Measurements from ENCODE around the gene E2F3.
A peak's percentile ranks its signal among the peaks of the same experiment; 100 is the strongest.

Gene E2F3

DNA sequence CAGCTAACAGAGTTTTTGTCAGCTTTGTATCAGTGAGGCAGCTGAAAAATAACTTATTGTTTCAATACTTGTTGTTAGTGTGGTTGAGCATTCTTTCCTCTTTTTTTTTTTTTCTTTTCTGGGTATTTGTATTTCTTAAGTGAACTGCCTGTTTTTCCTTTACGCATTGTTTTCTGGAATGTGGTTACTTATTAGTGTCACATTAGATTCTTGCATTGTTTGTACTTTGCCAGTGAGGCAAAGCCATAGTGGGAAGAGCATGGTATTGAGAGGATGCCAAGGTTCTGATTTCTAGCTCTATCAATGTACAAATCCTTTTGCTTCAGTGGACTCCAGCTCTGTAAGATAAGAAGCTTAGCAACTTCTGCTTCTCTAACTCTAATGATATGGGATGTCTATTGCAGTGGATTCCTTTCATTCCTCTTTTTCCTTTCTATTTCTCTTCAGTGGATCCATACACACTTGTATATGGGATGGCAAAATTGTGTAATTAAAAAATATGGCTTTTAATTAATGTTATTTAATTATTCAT, 136.5 kb downstream of the E2F3 start:
- DNase-seq, result no peak

DNA sequence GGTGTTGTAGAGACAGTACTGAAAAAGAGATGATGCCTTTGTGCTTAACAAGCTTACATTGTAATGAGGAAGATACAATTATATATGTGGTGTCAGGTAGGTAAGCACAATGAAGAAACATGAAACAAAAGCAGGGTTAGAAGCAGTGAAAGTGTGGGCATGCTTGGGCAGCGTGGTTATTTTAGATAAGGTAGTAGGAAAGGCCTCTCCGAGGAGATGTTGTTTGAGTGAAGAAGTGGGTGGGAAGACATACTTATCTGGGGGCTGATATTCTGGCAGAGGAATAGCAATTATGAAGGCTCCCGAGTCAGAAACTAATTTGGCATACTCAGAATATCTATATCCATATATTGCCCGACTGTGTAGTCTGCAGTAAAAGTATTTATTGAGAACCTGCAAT, 137.2 kb downstream of the E2F3 start:
- DNase-seq, result no peak

DNA sequence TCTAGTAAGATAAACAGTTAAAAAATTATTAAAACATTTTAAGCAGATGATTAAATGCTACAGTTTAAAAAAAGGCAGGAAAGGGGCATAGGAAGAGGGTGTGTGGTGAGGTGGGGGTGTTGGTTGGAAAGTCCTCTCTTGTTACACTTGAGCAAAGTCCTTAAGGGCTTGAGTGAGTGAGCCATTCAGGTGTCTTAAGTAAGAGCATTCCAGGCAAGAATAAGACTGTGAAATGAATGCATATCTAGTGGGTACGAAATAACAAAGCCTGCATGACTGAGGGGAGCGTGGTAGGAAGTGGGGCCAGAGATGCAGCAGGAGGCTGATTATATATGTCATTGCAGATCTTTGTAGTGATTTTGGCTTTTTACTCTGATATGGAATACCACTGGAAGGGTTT, 137.7 kb downstream of the E2F3 start:
- DNase-seq, result no peak

DNA sequence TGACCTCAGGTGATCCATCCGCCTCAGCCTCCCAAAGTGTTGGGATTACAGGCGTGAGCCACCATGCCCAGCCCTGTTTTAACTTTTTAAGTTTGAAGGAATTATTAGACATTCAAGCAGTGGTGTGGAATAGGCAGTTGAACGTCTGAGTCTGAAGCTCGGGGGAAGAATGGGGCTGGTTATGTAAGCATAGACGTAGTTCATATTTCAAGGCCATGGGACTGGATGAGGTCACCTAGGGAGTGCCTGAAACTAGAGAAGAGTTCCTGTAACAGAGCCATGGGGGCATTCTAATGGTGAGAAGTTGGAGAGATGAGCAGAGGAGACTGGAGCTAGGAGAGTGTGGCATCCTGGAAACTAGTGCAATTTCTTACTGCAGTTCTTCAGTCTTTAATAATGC, 139.0 kb downstream of the E2F3 start:
- DNase-seq, result peak; percentile 62

DNA sequence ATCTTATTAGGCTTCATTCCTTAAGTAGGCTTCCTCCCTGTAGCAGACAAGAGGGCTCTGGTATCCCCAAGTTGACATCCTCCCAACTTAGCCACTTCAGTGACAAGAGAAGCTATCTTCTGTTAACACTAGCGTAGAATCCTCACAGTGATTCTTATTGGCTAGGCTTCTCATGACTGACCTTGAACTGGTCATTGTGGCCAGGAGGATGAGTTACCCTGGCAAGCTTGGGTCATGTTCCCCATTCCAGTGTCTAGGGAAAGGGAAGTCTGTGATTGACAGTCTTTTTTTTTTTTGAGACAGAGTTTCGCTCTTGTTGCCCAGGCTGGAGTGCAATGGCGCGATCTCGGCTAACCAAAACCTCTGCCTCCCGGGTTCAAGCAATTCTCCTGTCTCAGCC, 139.7 kb downstream of the E2F3 start:
- DNase-seq, result peak; percentile 63

DNA sequence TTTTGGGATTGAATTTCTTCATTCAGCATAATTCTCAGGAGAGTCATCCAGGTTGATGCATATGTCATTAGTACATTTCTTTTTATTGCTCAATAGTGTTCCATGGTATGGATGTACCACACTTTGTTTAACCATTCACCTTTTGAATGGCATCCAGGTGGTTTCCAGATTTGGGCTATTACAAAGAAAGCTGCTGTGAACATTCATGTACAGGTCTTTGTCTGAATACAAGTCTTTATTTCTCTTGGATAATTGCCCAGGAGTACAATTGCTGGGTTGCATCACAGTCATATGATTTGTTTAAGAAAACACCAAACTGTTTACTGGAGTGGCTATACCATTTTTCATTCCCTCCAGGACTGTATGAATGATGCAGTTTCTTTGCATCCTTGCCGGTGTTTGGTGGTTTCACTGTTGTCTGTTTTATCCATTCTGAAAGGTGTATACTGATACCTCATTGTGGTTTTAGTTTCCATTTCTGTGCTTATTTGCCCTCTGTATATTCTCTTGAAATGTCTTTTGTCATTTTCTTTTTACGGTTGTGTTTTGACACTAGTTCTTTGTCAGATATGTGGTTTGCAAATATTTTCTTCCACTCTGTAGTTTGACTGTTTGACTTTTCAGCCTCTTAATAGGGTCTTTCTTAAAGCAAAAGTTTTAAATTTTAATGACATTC, 141.4 kb downstream of the E2F3 start:
- DNase-seq, result no peak
